Mesodermal cell (in vitro differentiated cells): ENCODE data around the gene PPIA.
A peak's percentile ranks its signal among the peaks of the same experiment; 100 is the strongest.
"Not testable (repeated sequence)": the region's sequence is repeated elsewhere in the genome, so short reads cannot be mapped to it uniquely, and the experiment has no call there.

ENCODE experiments used
- H3K27ac ChIP-seq: 2 replicates; pipeline ENCODE4 v1.7.0; 2013; ENCODE audit warnings: mild to moderate bottlenecking, low read depth, low read length, moderate library complexity; ENCODE audit not compliant: severe bottlenecking
- H3K36me3 ChIP-seq: 2 replicates; pipeline ENCODE4 v1.7.1; 2013; ENCODE audit warnings: mild to moderate bottlenecking, low read length, moderate library complexity; ENCODE audit not compliant: control insufficient read depth, insufficient read depth
- H3K4me1 ChIP-seq: one replicate; pipeline ENCODE4 v1.7.1; 2013; ENCODE audit warnings: mild to moderate bottlenecking, low read length; ENCODE audit not compliant: insufficient read depth, control insufficient read depth, poor library complexity, severe bottlenecking
- H3K4me3 ChIP-seq: 2 replicates; pipeline ENCODE4 v1.7.0; 2013; ENCODE audit warnings: low read length, control low read depth, mild to moderate bottlenecking; ENCODE audit not compliant: insufficient read depth, poor library complexity, severe bottlenecking; ENCODE audit errors: extremely low read depth
- H3K9me3 ChIP-seq: 2 replicates; pipeline ENCODE4 v1.7.1; 2013; ENCODE audit warnings: mild to moderate bottlenecking, low read length, moderate library complexity; ENCODE audit not compliant: control insufficient read depth
- WGBS, 2 experiments: methylation state at CpG; one replicate each; pipeline ENCODE4 v1.1.5; 2013; ENCODE audit warnings: missing lambda C conversion rate in 2 of 2; ENCODE audit not compliant: insufficient coverage in 2 of 2; 5-methylcytosine and 5-hydroxymethylcytosine counted together

Gene PPIA

DNA sequence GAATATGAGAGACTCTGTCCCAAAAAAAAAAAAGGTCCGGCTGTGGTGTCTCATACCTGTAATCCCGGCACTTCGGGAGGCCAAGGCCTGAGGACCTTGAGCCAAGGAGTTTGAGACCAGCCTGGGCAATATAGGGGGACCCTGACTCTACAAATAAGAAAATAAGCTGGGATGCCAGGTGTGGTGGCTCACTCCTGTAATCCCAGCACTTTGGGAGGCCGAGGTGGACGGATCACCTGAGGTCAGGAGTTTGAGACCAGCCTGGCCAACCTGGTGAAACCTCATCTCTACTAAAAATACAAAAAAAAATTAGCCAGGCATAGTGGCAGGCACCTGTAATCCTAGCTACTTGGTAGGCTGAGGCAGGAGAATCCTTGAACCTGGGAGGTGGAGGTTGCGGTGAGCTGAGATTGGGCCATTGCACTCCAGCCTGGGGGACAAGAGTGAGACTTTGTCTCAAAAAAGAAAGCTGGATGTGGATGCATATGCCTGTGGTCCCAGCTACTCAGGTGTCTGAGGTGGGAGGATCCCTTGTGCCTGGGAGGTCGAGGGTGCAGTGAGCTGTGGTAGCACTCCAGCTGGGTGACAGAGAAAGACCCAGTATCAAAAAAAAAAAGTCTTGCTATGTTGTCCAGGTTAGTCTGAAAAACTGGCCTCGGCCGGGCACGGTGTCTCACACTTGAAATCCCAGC is 7.5 kb downstream of the PPIA start:
- not testable (repeated sequence) for H3K9me3 ChIP-seq, H3K27ac ChIP-seq, H3K4me3 ChIP-seq
- H3K4me1 ChIP-seq, result peaks cover 13% of the 10 kb centered on the region
- WGBS, 2 experiments, result 92 to 97% methylated on average over 9 to 10 of the region's 10 CpGs
- peaks cover 51% of the 10 kb centered on the region for H3K36me3 ChIP-seq

DNA sequence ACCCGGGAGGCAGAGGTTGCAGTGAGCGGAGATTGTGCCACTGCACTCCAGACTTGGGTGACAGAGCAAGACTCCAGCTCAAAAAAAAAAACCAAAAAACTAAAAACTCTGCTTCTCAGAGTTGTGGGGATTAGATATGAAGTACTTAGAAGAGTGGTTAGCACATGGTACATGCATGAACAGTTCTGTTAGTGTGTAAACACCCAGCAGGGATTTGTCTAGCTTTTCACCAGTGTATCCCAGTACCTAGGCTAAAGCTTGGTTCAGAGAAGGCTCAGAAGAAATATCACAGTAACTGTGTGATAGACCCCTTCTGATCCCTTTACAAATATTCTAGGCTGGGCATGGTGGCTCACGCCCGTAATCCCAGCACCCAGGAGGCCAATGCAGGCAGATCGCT is 9.5 kb downstream of the PPIA start:
- no peaks in the 10 kb centered on the region for H3K9me3 ChIP-seq
- peaks cover 31% of the 10 kb centered on the region for H3K36me3 ChIP-seq
- 91 to 100% methylated on average over 3 to 5 of the region's 5 CpGs for WGBS, 2 experiments
- no peak overlapping the region for H3K4me3 ChIP-seq
- H3K4me1 ChIP-seq, result peaks cover 6% of the 10 kb centered on the region
- no peak overlapping the region for H3K27ac ChIP-seq

GRCh38 chr7:44808914-44809393 is 12.5 kb downstream of the PPIA start:
- Histone ChIP-seq H3K4me1 (no peaks in the 10 kb centered on the region), H3K36me3 (peaks cover 2% of the 10 kb centered on the region)
- WGBS, 2 experiments, result 85 to 93% methylated on average over 4 of the region's 4 CpGs

GRCh38 chr7:44811093-44811492 is 14.6 kb downstream of the PPIA start:
- Histone ChIP-seq H3K9me3 (no peaks in the 10 kb centered on the region), H3K36me3 (no peaks in the 10 kb centered on the region), H3K4me1 (no peaks in the 10 kb centered on the region), H3K4me3 (no peak overlapping the region), H3K27ac (no peak overlapping the region)

More at GRCh38 chr7:44808914-44809393, 12.5 kb downstream of the PPIA start:
- Histone ChIP-seq H3K4me3 (no peak overlapping the region), H3K9me3 (no peaks in the 10 kb centered on the region), H3K27ac (no peak overlapping the region)

- H3K4me1 ChIP-seq, result no peaks in the 10 kb centered on the region
- no peak overlapping the region for H3K27ac ChIP-seq
- no peaks in the 10 kb centered on the region for H3K36me3 ChIP-seq
- no peak overlapping the region for H3K4me3 ChIP-seq
- H3K9me3 ChIP-seq, result no peaks in the 10 kb centered on the region
- 85 to 96% methylated on average over 4 to 6 of the region's 6 CpGs for WGBS, 2 experiments
Observed at GRCh38 chr7:44811571-44811970, 15.1 kb downstream of the PPIA start.

GRCh38 chr7:44814919-44815318 is 18.4 kb downstream of the PPIA start:
- H3K9me3 ChIP-seq, result no peaks in the 10 kb centered on the region
- no peaks in the 10 kb centered on the region for H3K36me3 ChIP-seq
- WGBS, 2 experiments, result 89% methylated on average over 2 of the region's 2 CpGs
- no peak overlapping the region for H3K4me3 ChIP-seq
- H3K27ac ChIP-seq, result no peak overlapping the region
- no peaks in the 10 kb centered on the region for H3K4me1 ChIP-seq

- Histone ChIP-seq H3K27ac (no peak overlapping the region), H3K4me3 (no peak overlapping the region), H3K36me3 (no peaks in the 10 kb centered on the region), H3K4me1 (peaks cover 10% of the 10 kb centered on the region), H3K9me3 (no peaks in the 10 kb centered on the region)
- 94 to 100% methylated on average over 1 to 2 of the region's 2 CpGs for WGBS, 2 experiments
Observed at GRCh38 chr7:44819292-44819691, 22.8 kb downstream of the PPIA start.

GRCh38 chr7:44823255-44823781 is 26.8 kb downstream of the PPIA start:
- peaks cover 21% of the 10 kb centered on the region for H3K4me1 ChIP-seq
- no peak overlapping the region for H3K4me3 ChIP-seq
- H3K9me3 ChIP-seq, result no peaks in the 10 kb centered on the region
- H3K27ac ChIP-seq, result peak overlapping the region; percentile 59
- peaks cover 22% of the 10 kb centered on the region for H3K36me3 ChIP-seq
- WGBS, 2 experiments, result 50 to 61% methylated on average over 1 to 2 of the region's 5 CpGs

DNA sequence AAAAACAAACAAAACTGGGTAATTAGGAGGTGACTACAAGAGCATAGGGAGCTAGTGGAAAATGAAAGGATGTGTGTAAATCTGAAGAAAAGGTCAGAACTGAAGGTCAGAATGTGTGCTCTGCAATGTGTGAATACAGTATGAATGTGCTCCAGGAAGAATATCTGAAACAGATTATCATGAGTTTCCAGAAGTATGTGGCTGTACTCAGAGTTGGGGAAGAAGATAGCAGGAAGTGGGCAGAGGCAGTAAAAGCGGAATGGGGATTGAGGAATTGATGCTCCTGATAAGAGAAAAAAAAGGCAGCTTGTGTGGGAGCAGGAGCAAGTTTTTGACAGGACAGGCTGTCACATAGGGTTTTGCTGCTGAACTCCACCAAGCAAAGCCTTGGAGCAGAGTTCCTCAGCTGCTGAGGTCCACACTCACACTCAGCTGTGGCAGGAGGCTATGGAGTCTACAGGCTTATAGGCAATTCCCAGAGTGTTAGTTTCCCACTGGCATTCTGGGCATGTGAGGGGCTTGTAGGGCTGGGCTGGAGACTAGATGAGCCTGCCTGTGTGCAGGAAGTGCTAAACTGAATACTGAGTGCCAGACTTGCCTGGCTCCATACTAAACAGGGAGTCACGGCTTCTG is 28.5 kb downstream of the PPIA start:
- 96 to 100% methylated on average over 1 to 2 of the region's 2 CpGs for WGBS, 2 experiments
- Histone ChIP-seq H3K4me1 (peaks cover 21% of the 10 kb centered on the region), H3K36me3 (peaks cover 39% of the 10 kb centered on the region), H3K4me3 (no peak overlapping the region), H3K27ac (peak overlapping the region; percentile 43), H3K9me3 (no peaks in the 10 kb centered on the region)

- Histone ChIP-seq H3K27ac (no peak overlapping the region), H3K4me1 (peaks cover 21% of the 10 kb centered on the region), H3K36me3 (peaks cover 63% of the 10 kb centered on the region), H3K4me3 (no peak overlapping the region), H3K9me3 (no peaks in the 10 kb centered on the region)
- WGBS, 2 experiments, result 90% methylated on average over 1 of the region's 3 CpGs; no CpG with 5 or more reads in 1 of the 2 experiments
Observed at GRCh38 chr7:44827567-44827966, 31.1 kb downstream of the PPIA start.

- H3K27ac ChIP-seq, result no peak overlapping the region
- no peaks in the 10 kb centered on the region for H3K4me1 ChIP-seq
- H3K36me3 ChIP-seq, result peaks cover 91% of the 10 kb centered on the region
- no peak overlapping the region for H3K4me3 ChIP-seq
- 100% methylated on average over 1 of the region's 2 CpGs; no CpG with 5 or more reads in 1 of the 2 experiments for WGBS, 2 experiments
- no peaks in the 10 kb centered on the region for H3K9me3 ChIP-seq
Observed at GRCh38 chr7:44838751-44839150, 42.3 kb downstream of the PPIA start.
